SK-N-SH (cell line): Measurements from ENCODE around the gene CAPN10. TPM values are rescaled to one million over a fixed set of nuclear protein-coding genes. Genes with fewer than 3 reads are reported as not detected.
A peak's percentile ranks its signal among the peaks of the same experiment; 100 is the strongest.

Experiments
- CTCF ChIA-PET: fragments of 300-600, 350-600 bp; formaldehyde crosslinking; extraction: SDS; loops from one replicate; lab custom pipeline; 2021; lab: Yijun Ruan, JAX
- POLR2A ChIA-PET: fragments of 350-600 bp; sonication (Branson Sonifier 250); formaldehyde crosslinking; extraction: SDS; loops from one replicate; lab custom pipeline; 2020; ENCODE audit warnings: antibody characterized with exemption, inconsistent platforms; lab: Yijun Ruan, JAX
- DNase-seq: peaks from one replicate; pipeline ENCODE4 v3.0.0; 2012
- H2AFZ ChIP-seq: fragments of 200-600 bp; sonication (generic); 2 replicates; pipeline ENCODE4 v1.8.1; 2016; ENCODE audit warnings: antibody characterized with exemption, mild to moderate bottlenecking, low read depth
- H3F3A ChIP-seq: fragments of 200-600 bp; sonication (generic); replicated peaks from 2 replicates; pipeline ENCODE3; 2016; ENCODE audit warnings: antibody characterized with exemption, mild to moderate bottlenecking; ENCODE audit not compliant: insufficient read depth
- H3K27ac ChIP-seq, 2 experiments: fragments of 200-500 bp in 1 of 2; fragments of 200-600 bp in 1 of 2; sonication (Bioruptor generic) in 1 of 2; sonication (generic), shearing (Covaris generic) in 1 of 2; 2 replicates each; pipeline versions ENCODE4 v1.5.1 to v1.6.1; 2014 to 2016; ENCODE audit warnings: low read depth in 2 of 2, inconsistent platforms in 1 of 2, low read length in 1 of 2, mild to moderate bottlenecking in 1 of 2, mixed read lengths in 1 of 2
- H3K27me3 ChIP-seq: fragments of 200-600 bp; sonication (generic), shearing (Covaris generic); 2 replicates; pipeline ENCODE4 v1.6.1; 2016; ENCODE audit warnings: mixed run types; ENCODE audit not compliant: insufficient read depth
- H3K36me3 ChIP-seq, 2 experiments: fragments of 200-500 bp in 1 of 2; fragments of 200-600 bp in 1 of 2; sonication (Bioruptor generic) in 1 of 2; sonication (generic) in 1 of 2; replicated peaks in 1 of 2; 2 replicates each; pipeline versions ENCODE3 to v1.5.1; 2014 to 2016; ENCODE audit warnings: low read length in 1 of 2, mild to moderate bottlenecking in 1 of 2; ENCODE audit not compliant: insufficient read depth in 2 of 2, control insufficient read depth in 1 of 2
- H3K4me1 ChIP-seq, 2 experiments: fragments of 200-500 bp in 1 of 2; fragments of 200-600 bp in 1 of 2; sonication (Bioruptor generic) in 1 of 2; sonication (generic), shearing (Covaris generic) in 1 of 2; 2 replicates each; pipeline versions ENCODE4 v1.5.1 to v1.6.1; 2014 to 2016; ENCODE audit warnings: low read depth in 1 of 2, low read length in 1 of 2, mixed run types in 1 of 2; ENCODE audit not compliant: insufficient read depth in 2 of 2, control insufficient read depth in 1 of 2
- H3K4me2 ChIP-seq: fragments of 200-600 bp; sonication (generic), shearing (Covaris generic); 2 replicates; pipeline ENCODE4 v1.6.1; 2017; ENCODE audit warnings: mixed run types
- H3K4me3 ChIP-seq, 2 experiments: fragments of 200-500 bp in 1 of 2; fragments of 200-600 bp in 1 of 2; sonication (Bioruptor generic) in 1 of 2; sonication (generic), shearing (Covaris generic) in 1 of 2; 2 replicates each; pipeline versions ENCODE4 v1.5.1 to v1.8.1; 2014 to 2016; ENCODE audit warnings: low read depth in 2 of 2, inconsistent platforms in 1 of 2, low read length in 1 of 2, mild to moderate bottlenecking in 1 of 2, mixed read lengths in 1 of 2, moderate library complexity in 1 of 2
- H3K79me2 ChIP-seq: fragments of 200-600 bp; sonication (generic); 2 replicates; pipeline ENCODE4 v1.8.1; 2017; ENCODE audit warnings: mild to moderate bottlenecking; ENCODE audit not compliant: insufficient read depth
- H3K9ac ChIP-seq: fragments of 200-600 bp; sonication (generic); 2 replicates; pipeline ENCODE4 v1.6.1; 2017; ENCODE audit warnings: mixed run types
- H3K9me2 ChIP-seq: fragments of 200-600 bp; sonication (generic); 2 replicates; pipeline ENCODE4 v1.6.1; 2017; ENCODE audit warnings: mixed run types
- H3K9me3 ChIP-seq: fragments of 200-600 bp; sonication (generic); 2 replicates; pipeline ENCODE4 v1.6.1; 2017; ENCODE audit warnings: mixed run types, mild to moderate bottlenecking, moderate library complexity
- H4K20me1 ChIP-seq: fragments of 200-600 bp; sonication (generic); 2 replicates; pipeline ENCODE4 v1.6.1; 2017; ENCODE audit warnings: mild to moderate bottlenecking, mixed run types; ENCODE audit not compliant: insufficient read depth
- CHD2 ChIP-seq: fragments of 150-350 bp; IDR thresholded peaks from 2 replicates; pipeline ENCODE4 v1.6.1; 2018; ENCODE audit warnings: low read length; ENCODE audit not compliant: partially characterized antibody
- ELF1 ChIP-seq: IDR thresholded peaks from 2 replicates; pipeline ENCODE4 v1.4.0; 2012
- EZH2phosphoT487 ChIP-seq: fragments of 200-600 bp; sonication (generic); IDR thresholded peaks from 2 replicates; pipeline ENCODE4 v1.6.1; 2017; ENCODE audit warnings: low read depth, mixed run types, mild to moderate bottlenecking, antibody characterized with exemption, moderate library complexity, borderline replicate concordance
- FOSL2 ChIP-seq: IDR thresholded peaks from 2 replicates; pipeline ENCODE4 v1.4.0; 2012; ENCODE audit warnings: low read depth, mild to moderate bottlenecking, moderate library complexity, borderline replicate concordance
- GABPA ChIP-seq: IDR thresholded peaks from 2 replicates; pipeline ENCODE4 v1.4.0; 2012; ENCODE audit warnings: low read depth, mild to moderate bottlenecking
- REST ChIP-seq: IDR thresholded peaks from 2 replicates; pipeline ENCODE4 v1.6.1; 2012; ENCODE audit warnings: mild to moderate bottlenecking, low read depth, low read length, moderate library complexity
- RFX5 ChIP-seq: IDR thresholded peaks from 2 replicates; pipeline ENCODE4 v1.6.1; 2012; ENCODE audit warnings: mild to moderate bottlenecking, improper control_type of control experiment, low read length
- SIN3A ChIP-seq: IDR thresholded peaks from 2 replicates; pipeline ENCODE4 v1.6.1; 2012; ENCODE audit warnings: low read depth, mild to moderate bottlenecking, low read length, moderate library complexity, borderline replicate concordance
- SMC3 ChIP-seq: IDR thresholded peaks from 2 replicates; pipeline ENCODE4 v1.6.1; 2012; ENCODE audit warnings: low read depth, low read length, improper control_type of control experiment
- USF1 ChIP-seq: IDR thresholded peaks from 2 replicates; pipeline ENCODE4 v1.4.0; 2012; ENCODE audit warnings: low read depth, borderline replicate concordance
- ZBTB33 ChIP-seq: IDR thresholded peaks from 2 replicates; pipeline ENCODE4 v1.4.0; 2012; ENCODE audit warnings: low read depth, borderline replicate concordance
- WGBS: methylation state at CpG from one replicate; pipeline ENCODE4 v1.1.6; 2017; ENCODE audit warnings: low lambda C conversion rate; 5-methylcytosine and 5-hydroxymethylcytosine counted together
- polyA plus RNA-seq, 3 experiments: library from polyadenylated mRNA; depleted of rRNA; stranded (reverse); fragments of >200 nt; gene quantifications; 2 replicates each; pipeline ENCODE4 v1.2.3, GENCODE V29; 2012

Gene CAPN10
- polyA plus RNA-seq, 1 of the 3 experiments (the other 2 are of a cell fraction), result 24.0 TPM

- POLR2A ChIA-PET, result no interaction called here
Measured at GRCh38 chr2:240642061-240642805, 55.7 kb downstream of the CAPN10 start.

More at GRCh38 chr2:240642061-240642805, 55.7 kb downstream of the CAPN10 start:
- no peaks in the 10 kb centered on the region for H3F3A ChIP-seq
- no peaks in the 10 kb centered on the region for H3K36me3 ChIP-seq
- H3K9me3 ChIP-seq, result no peaks in the 10 kb centered on the region
- H3K27ac ChIP-seq, result no peak overlapping the region
- CTCF ChIA-PET, result interaction anchor here (1.1 kb wide), 1 partner anchor 26 kb away, joined by 3 read pairs; no protein-coding TSS in a partner anchor
- 58% methylated on average over 7 of the region's 36 CpGs for WGBS
- DNase-seq, result peak; percentile 32
- no peak overlapping the region for H3K4me2 ChIP-seq
- TF ChIP-seq CHD2 (no peak), REST (no peak), FOSL2 (no peak), ELF1 (no peak), USF1 (no peak), SMC3 (no peak), GABPA (no peak), ZBTB33 (no peak), SIN3A (no peak), EZH2phosphoT487 (no peak), RFX5 (no peak)
- H3K4me3 ChIP-seq, result no peak overlapping the region
- no peaks in the 10 kb centered on the region for H3K27me3 ChIP-seq
- H3K79me2 ChIP-seq, result no peaks in the 10 kb centered on the region
- H3K4me1 ChIP-seq, result no peaks in the 10 kb centered on the region; a peak in 1 of 4 replicates
- no peak overlapping the region for H2AFZ ChIP-seq
- H4K20me1 ChIP-seq, result no peaks in the 10 kb centered on the region
- H3K9ac ChIP-seq, result no peak overlapping the region
- no peaks in the 10 kb centered on the region for H3K9me2 ChIP-seq
